ENCODE results near the gene HBP1.

DNA sequence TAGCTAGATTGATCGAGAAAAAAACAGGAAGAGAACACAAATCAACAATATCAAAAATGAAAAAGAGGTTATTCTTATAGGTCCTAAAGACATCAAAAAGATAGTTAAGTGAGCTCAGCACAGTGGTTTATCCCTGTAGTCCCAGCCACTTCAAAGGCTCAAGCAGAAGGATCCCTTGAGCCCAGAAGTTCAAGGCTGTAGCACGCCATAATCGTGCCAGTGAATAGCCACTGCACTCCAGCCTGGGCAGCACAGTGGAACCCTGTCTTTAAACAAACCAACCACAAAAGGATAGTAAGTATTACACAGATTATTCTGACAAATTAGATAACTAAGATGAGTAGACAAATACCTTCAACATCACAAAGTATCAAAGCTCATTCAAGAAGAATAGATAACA, 83.2 kb downstream of the HBP1 start:
- no peak for TF ChIP-seq POLR2A (IDR thresholded peaks at IDR 0.05)
- TF ChIP-seq, protein P1, sequence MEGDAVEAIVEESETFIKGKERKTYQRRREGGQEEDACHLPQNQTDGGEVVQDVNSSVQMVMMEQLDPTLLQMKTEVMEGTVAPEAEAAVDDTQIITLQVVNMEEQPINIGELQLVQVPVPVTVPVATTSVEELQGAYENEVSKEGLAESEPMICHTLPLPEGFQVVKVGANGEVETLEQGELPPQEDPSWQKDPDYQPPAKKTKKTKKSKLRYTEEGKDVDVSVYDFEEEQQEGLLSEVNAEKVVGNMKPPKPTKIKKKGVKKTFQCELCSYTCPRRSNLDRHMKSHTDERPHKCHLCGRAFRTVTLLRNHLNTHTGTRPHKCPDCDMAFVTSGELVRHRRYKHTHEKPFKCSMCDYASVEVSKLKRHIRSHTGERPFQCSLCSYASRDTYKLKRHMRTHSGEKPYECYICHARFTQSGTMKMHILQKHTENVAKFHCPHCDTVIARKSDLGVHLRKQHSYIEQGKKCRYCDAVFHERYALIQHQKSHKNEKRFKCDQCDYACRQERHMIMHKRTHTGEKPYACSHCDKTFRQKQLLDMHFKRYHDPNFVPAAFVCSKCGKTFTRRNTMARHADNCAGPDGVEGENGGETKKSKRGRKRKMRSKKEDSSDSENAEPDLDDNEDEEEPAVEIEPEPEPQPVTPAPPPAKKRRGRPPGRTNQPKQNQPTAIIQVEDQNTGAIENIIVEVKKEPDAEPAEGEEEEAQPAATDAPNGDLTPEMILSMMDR (IDR thresholded peaks at IDR 0.05), result no peak

Data from stomach (tissue), 4 donors.